Gastrocnemius medialis (tissue), 4 donors: ENCODE results near the gene SCRT2.

Source experiments
- POLR2A ChIP-seq, 2 donors: fragments of 450-650 bp; IDR thresholded peaks; one replicate each; pipeline ENCODE4 v1.6.1; 2017; ENCODE audit warnings: antibody characterized with exemption in 2 of 2, mild to moderate bottlenecking in 2 of 2, moderate library complexity in 2 of 2
- TF ChIP-seq, protein P1 (sequence below), 5 experiments: fragments of 450-650 bp in 3 of 5; fragments of 200-600 bp in 2 of 5; sonication (generic) in 2 of 5; IDR thresholded peaks in 4 of 5; conservative IDR thresholded peaks in 1 of 5; 1 replicate in 4 of 5; 2 replicates in 1 of 5; pipeline ENCODE4 v1.5.1; 2016 to 2019; ENCODE audit warnings: antibody characterized with exemption in 5 of 5, mild to moderate bottlenecking in 3 of 5, moderate library complexity in 3 of 5

DNA sequence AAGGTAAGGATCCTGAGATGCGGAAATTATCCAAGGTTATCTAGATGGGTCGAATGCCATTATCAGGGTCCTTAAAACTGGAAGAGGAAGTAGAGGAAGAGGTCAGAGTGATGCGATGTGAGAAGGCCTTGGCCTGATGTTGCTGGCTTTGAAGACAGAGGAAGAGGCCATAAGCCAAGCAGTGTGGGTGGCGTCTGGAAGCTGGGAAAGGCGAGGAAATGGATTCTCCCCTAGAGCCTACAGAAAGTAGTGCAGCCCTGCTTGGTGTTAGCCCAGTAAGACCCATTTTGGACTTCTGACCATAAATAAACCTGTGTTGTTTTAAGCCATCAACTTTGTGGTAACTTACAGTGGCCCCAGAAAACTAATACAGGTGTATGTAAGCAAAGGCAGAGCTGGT, 24.6 kb downstream of the SCRT2 start:
- TF ChIP-seq POLR2A (IDR thresholded peaks at IDR 0.05): no peak
- TF ChIP-seq, protein P1, sequence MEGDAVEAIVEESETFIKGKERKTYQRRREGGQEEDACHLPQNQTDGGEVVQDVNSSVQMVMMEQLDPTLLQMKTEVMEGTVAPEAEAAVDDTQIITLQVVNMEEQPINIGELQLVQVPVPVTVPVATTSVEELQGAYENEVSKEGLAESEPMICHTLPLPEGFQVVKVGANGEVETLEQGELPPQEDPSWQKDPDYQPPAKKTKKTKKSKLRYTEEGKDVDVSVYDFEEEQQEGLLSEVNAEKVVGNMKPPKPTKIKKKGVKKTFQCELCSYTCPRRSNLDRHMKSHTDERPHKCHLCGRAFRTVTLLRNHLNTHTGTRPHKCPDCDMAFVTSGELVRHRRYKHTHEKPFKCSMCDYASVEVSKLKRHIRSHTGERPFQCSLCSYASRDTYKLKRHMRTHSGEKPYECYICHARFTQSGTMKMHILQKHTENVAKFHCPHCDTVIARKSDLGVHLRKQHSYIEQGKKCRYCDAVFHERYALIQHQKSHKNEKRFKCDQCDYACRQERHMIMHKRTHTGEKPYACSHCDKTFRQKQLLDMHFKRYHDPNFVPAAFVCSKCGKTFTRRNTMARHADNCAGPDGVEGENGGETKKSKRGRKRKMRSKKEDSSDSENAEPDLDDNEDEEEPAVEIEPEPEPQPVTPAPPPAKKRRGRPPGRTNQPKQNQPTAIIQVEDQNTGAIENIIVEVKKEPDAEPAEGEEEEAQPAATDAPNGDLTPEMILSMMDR (IDR thresholded peaks at IDR 0.05 in 4 of 5, conservative IDR thresholded peaks at IDR 0.05 in 1 of 5): peak in 2 of 5 experiments; percentile 20 to 24
